Glomerular endothelial cell (primary cell): ENCODE data around the gene FAF1. TPM values are rescaled to one million over a fixed set of nuclear protein-coding genes. Genes with fewer than 3 reads are reported as not detected.
A peak's percentile ranks its signal among the peaks of the same experiment; 100 is the strongest.
"Not testable (repeated sequence)": the region's sequence is repeated elsewhere in the genome, so short reads cannot be mapped to it uniquely, and the experiment has no call there.

Source experiments
- DNase-seq: peaks from one replicate; pipeline ENCODE4 v3.0.0-alpha.2; 2011; ENCODE audit warnings: low read depth, low spot score; ENCODE audit errors: extremely low read depth
- total RNA-seq: library from RNA; depleted of rRNA; stranded (reverse); fragments of >200 nt; gene quantifications from 2 replicates; pipeline ENCODE4 v1.2.3, GENCODE V29; 2015

Gene FAF1
- total RNA-seq, 1 donor from 2014 or later = 42.9 TPM

- no peak for DNase-seq
Observed at GRCh38 chr1:50858761-50859160, 101.3 kb downstream of the FAF1 start.

- DNase-seq = no peak
Observed at GRCh38 chr1:50857702-50858101, 102.4 kb downstream of the FAF1 start.

- no peak for DNase-seq
Observed at GRCh38 chr1:50853325-50853724, 106.7 kb downstream of the FAF1 start.

- DNase-seq = no peak
Observed at GRCh38 chr1:50852889-50853288, 107.2 kb downstream of the FAF1 start.

- DNase-seq = no peak
Observed at GRCh38 chr1:50851466-50851865, 108.6 kb downstream of the FAF1 start.

- DNase-seq = no peak
Observed at GRCh38 chr1:50851034-50851433, 109.0 kb downstream of the FAF1 start.

GRCh38 chr1:50847303-50847702, 112.8 kb downstream of the FAF1 start:
- DNase-seq = no peak

GRCh38 chr1:50846224-50846839, 113.7 kb downstream of the FAF1 start:
- DNase-seq = no peak

- peak; percentile 36 for DNase-seq
Observed at GRCh38 chr1:50841791-50842387, 118.2 kb downstream of the FAF1 start.

GRCh38 chr1:50836117-50836516, 124.0 kb downstream of the FAF1 start:
- no peak for DNase-seq

- no peak for DNase-seq
Observed at GRCh38 chr1:50833216-50833615, 126.9 kb downstream of the FAF1 start.

GRCh38 chr1:50832167-50832566, 127.9 kb downstream of the FAF1 start:
- DNase-seq = no peak

GRCh38 chr1:50831300-50832061, 128.6 kb downstream of the FAF1 start:
- DNase-seq = no peak

GRCh38 chr1:50830621-50831020, 129.4 kb downstream of the FAF1 start:
- DNase-seq = no peak

GRCh38 chr1:50829014-50829958, 130.8 kb downstream of the FAF1 start:
- peak; percentile 18 for DNase-seq

- no peak for DNase-seq
Observed at GRCh38 chr1:50827546-50827945, 132.5 kb downstream of the FAF1 start.

- not testable (repeated sequence) for DNase-seq
Observed at GRCh38 chr1:50826792-50827191, 133.3 kb downstream of the FAF1 start.

- no peak for DNase-seq
Observed at GRCh38 chr1:50822035-50822776, 137.9 kb downstream of the FAF1 start.

GRCh38 chr1:50820545-50820944, 139.5 kb downstream of the FAF1 start:
- no peak for DNase-seq

GRCh38 chr1:50812346-50812745, 147.7 kb downstream of the FAF1 start:
- DNase-seq = no peak
